Measurements from ENCODE around the gene TMEM245. TPM values are rescaled to one million over a fixed set of nuclear protein-coding genes. Genes with fewer than 3 reads are reported as not detected.

The TMEM245 gene
- total and polyA plus RNA-seq, 3 donors from 2014 or later: 44.9 to 67.6 (median 63.6) TPM

- H3K27me3 ChIP-seq: no peaks in the 10 kb centered on the region
- TF ChIP-seq POLR2A (IDR thresholded peaks at IDR 0.05): no peak
- no peak for TF ChIP-seq CTCF (IDR thresholded peaks at IDR 0.05)
- intact Hi-C loops (cut with DNase I; ENCODE audit: low total_unique reads): no loop called here
- H3K36me3 ChIP-seq (ENCODE audit: low read depth, missing control alignments): no peaks in the 10 kb centered on the region
- no peaks in the 10 kb centered on the region for H3K4me1 ChIP-seq
- H3K27ac ChIP-seq: no peak overlapping the region
- no peaks in the 10 kb centered on the region for H3K9me3 ChIP-seq
- WGBS, 2 donors: 74 to 79% methylated on average over 7 of the region's 7 CpGs
- DNase-seq: no peak
- no peak overlapping the region for H3K4me3 ChIP-seq
Observed at GRCh38 chr9:109083141-109083540, 36.6 kb downstream of the TMEM245 start.

DNA sequence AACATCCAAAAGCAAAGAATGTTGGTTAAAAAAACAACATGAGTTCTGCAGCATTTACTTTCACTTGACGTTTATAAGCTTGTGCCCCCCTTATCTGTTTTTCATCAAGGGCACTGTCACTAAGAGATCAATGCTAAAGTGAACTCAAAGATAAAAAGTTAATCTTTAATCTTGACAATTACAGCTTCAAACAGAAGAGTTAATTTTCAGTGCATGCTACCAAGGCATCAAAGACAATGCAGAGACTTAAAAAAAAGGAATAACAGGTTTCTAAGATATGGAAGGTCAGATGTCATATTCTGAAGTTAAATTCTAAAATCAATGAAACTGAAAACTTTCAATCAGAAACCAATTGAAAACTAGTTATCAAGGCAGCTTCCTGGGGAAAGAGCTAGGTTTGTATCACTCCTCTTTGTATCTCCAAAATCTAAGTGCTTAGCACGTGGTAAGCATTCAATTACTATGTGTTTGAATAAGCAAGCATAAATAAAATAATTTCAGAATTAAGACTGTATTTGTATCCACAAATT lies 37.6 kb downstream of the TMEM245 start:
- no peak overlapping the region for H3K4me3 ChIP-seq
- 64 to 80% methylated on average over 2 of the region's 2 CpGs for WGBS, 2 donors
- intact Hi-C loops (cut with DNase I; ENCODE audit: low total_unique reads): no loop called here
- no peaks in the 10 kb centered on the region for H3K9me3 ChIP-seq
- no peak for DNase-seq
- no peaks in the 10 kb centered on the region for H3K4me1 ChIP-seq
- no peak overlapping the region for H3K27ac ChIP-seq
- H3K27me3 ChIP-seq: no peaks in the 10 kb centered on the region
- TF ChIP-seq POLR2A (IDR thresholded peaks at IDR 0.05) (no peak), CTCF (IDR thresholded peaks at IDR 0.05) (no peak)
- H3K36me3 ChIP-seq (ENCODE audit: low read depth, missing control alignments): no peaks in the 10 kb centered on the region

DNA sequence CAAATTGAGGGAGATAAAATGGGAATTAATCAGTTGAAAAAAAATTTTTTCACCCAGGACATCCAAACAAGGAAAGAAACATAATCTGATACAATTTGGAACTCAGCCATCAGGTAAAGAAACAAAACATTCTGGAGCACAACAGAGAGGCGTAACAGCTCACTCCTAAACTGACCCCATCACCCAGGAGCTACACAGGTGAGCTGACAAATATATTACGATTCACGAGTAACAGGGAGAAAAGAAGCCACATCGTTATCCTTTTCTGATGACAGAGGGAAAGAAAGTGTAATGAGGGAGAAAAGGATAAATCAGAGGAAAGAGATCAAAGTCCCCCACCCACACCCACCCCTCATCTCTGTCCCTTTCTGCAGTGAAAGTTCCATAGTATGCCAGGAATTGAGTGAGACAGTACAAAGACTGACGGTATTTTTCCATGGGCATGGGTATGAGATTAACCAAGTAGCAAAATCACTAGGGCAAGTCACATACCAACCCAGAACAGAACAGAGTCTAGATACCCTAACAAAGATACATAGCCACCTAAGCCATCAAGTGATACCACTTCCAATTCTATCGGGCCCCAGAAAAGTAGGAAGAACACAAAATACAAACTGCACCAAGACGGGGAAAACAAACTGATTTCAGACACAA lies 45.4 kb downstream of the TMEM245 start:
- Histone ChIP-seq H3K9me3 (no peaks in the 10 kb centered on the region), H3K36me3 (ENCODE audit: low read depth, missing control alignments) (no peaks in the 10 kb centered on the region), H3K4me3 (no peak overlapping the region), H3K27me3 (no peaks in the 10 kb centered on the region), H3K4me1 (peaks cover 34% of the 10 kb centered on the region), H3K27ac (peak overlapping the region; percentile 15 to 46)
- intact Hi-C loops (cut with DNase I; ENCODE audit: low total_unique reads): no loop called here
- TF ChIP-seq CTCF (IDR thresholded peaks at IDR 0.05) (no peak), POLR2A (IDR thresholded peaks at IDR 0.05) (no peak)
- no peak for DNase-seq
- WGBS, 2 donors: 62 to 81% methylated on average over 7 of the region's 7 CpGs

DNA sequence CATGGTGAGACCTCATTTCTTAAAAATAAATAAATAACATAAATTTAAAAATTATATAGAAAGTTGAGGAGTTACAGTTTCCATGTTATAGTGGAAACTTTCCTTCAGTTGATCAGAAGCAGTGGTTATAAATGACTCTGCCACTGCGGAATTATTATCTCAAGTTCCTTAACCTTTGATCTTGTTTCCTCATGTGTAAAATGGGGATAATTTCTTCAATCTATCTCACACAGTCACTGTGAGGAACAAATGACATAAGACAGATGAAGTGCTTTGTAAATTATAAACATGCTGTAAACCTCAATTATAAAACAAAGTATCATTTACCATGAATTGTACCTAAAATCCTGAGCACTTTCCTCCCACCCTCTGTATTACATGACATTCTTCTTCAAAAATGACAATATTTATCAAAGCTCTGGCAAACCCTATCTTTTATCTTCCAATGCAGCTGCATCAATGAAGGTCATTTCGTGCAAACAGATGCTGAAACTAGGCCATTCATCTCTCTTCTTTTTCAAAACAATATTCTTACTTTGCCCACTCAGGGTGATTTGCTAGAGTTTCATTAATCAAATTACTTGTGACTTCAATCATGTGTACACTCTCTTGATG lies 46.8 kb downstream of the TMEM245 start:
- WGBS, 2 donors: 39 to 52% methylated on average over 2 of the region's 2 CpGs
- TF ChIP-seq CTCF (IDR thresholded peaks at IDR 0.05) (no peak), POLR2A (IDR thresholded peaks at IDR 0.05) (no peak)
- no peaks in the 10 kb centered on the region for H3K9me3 ChIP-seq
- H3K27me3 ChIP-seq: no peaks in the 10 kb centered on the region
- H3K27ac ChIP-seq: peak overlapping the region; percentile 56 to 73
- no peaks in the 10 kb centered on the region for H3K36me3 ChIP-seq (ENCODE audit: low read depth, missing control alignments)
- H3K4me1 ChIP-seq: peaks cover 34% of the 10 kb centered on the region
- H3K4me3 ChIP-seq: no peak overlapping the region
- intact Hi-C loops (cut with DNase I; ENCODE audit: low total_unique reads): no loop called here
- no peak for DNase-seq

All from testis (tissue), 3 donors.